GM23338 (cell line): Measurements from ENCODE around the gene CTNND2. TPM values are rescaled to one million over a fixed set of nuclear protein-coding genes. Genes with fewer than 3 reads are reported as not detected.

Experiments
- CTCF ChIP-seq, 2 experiments: fragments of 200-600 bp in 1 of 2; sonication (generic) in 1 of 2; conservative IDR thresholded peaks; 2 replicates each; pipeline versions ENCODE4 v1.5.1 to v1.6.1; 2016 to 2017; ENCODE audit warnings: antibody characterized with exemption in 2 of 2, low read depth in 2 of 2, mild to moderate bottlenecking in 2 of 2, moderate library complexity in 1 of 2
- ETS1 ChIP-seq: IDR thresholded peaks from 2 replicates; pipeline ENCODE4 v1.6.1; 2016; ENCODE audit warnings: antibody characterized with exemption
- EZH2 ChIP-seq: fragments of 200-600 bp; sonication (generic); IDR thresholded peaks from one replicate; pipeline ENCODE4 v1.8.0; 2017; ENCODE audit warnings: antibody characterized with exemption, mild to moderate bottlenecking, low read depth; ENCODE audit not compliant: unreplicated experiment
- POLR2AphosphoS5 ChIP-seq: IDR thresholded peaks from 2 replicates; pipeline ENCODE4 v1.6.1; 2016; ENCODE audit warnings: antibody characterized with exemption, low read depth
- ZNF114 ChIP-seq: fragments of 250-450 bp; sonication (Bioruptor Pico); IDR thresholded peaks from 2 replicates; pipeline ENCODE4 v1.5.0; 2020; ENCODE audit warnings: mild to moderate bottlenecking, moderate library complexity
- ZNF462 ChIP-seq: fragments of 250-450 bp; sonication (Bioruptor Pico); IDR thresholded peaks from 2 replicates; pipeline ENCODE4 v1.5.0; 2020; ENCODE audit warnings: mild to moderate bottlenecking, moderate library complexity
- polyA plus RNA-seq: library from polyadenylated mRNA; unstranded; fragments of >200 nt; fragmentation: Nextera tagmentation; extraction: Ambion mirVana; gene quantifications from 2 replicates; pipeline ENCODE4 v1.2.1, GENCODE V29; 2016
- total RNA-seq: library from RNA; depleted of rRNA; stranded (reverse); fragments of >200 nt; shearing (Covaris generic); gene quantifications from 2 replicates; pipeline ENCODE4 v1.2.3, GENCODE V29; 2014

CTNND2 gene
- total and polyA plus RNA-seq, 2 experiments from 2014 or later: 5.1 to 7.0 TPM

GRCh38 chr5:11504065-11504885 is 400.0 kb downstream of the CTNND2 start (continued):
- no peak for TF ChIP-seq ZNF462 (CRISPR knock-in tag)
- TF ChIP-seq EZH2: no peak
- TF ChIP-seq ETS1: no peak
- TF ChIP-seq ZNF114 (CRISPR knock-in tag): no peak
- no peak for TF ChIP-seq POLR2AphosphoS5
- no peak for TF ChIP-seq CTCF (conservative IDR thresholded peaks at IDR 0.05; ENCODE audit: low read depth in 2 of 2)
